Memory B cell (primary cell): ENCODE data around the gene TMPRSS7.

ENCODE experiments used
- ATAC-seq: fragments of 150-1000 bp; cut with Tn5 transposase; 2 replicates; pipeline ENCODE4 v1.10.0; 2021; ENCODE audit warnings: low read depth, mild to moderate bottlenecking, moderate library complexity
- DNase-seq, 2 donors: peaks; one replicate each; pipeline ENCODE4 v3.0.0; 2022; ENCODE audit warnings: low spot score in 2 of 2
- H3K27ac Mint-ChIP-seq: one replicate; pipeline ENCODE4 v1.8.0; 2022; ENCODE audit warnings: mild to moderate bottlenecking, moderate library complexity, mixed read lengths
- H3K27me3 Mint-ChIP-seq: one replicate; pipeline ENCODE4 v1.8.0; 2022; ENCODE audit warnings: mixed read lengths
- H3K36me3 Mint-ChIP-seq: one replicate; pipeline ENCODE4 v1.8.0; 2022; ENCODE audit warnings: mild to moderate bottlenecking, mixed read lengths
- H3K4me1 Mint-ChIP-seq: one replicate; pipeline ENCODE4 v1.8.0; 2022; ENCODE audit warnings: mixed read lengths
- H3K4me3 Mint-ChIP-seq: one replicate; pipeline ENCODE4 v1.8.0; 2022; ENCODE audit warnings: mild to moderate bottlenecking, moderate library complexity, mixed read lengths
- H3K9me3 Mint-ChIP-seq: one replicate; pipeline ENCODE4 v1.8.0; 2022; ENCODE audit warnings: mixed read lengths

Gene TMPRSS7

GRCh38 chr3:112034436-112034835 is at the start of gene TMPRSS7:
TSS of gene TMPRSS7 (plus strand) at chr3:112034736. CDS start at chr3:112034846, 110 bp downstream.
- Mint-ChIP-seq H3K27me3 (peaks cover 3% of the 10 kb centered on the region), H3K27ac (no peak within 1 kb of the TSS), H3K4me1 (peaks cover 4% of the 10 kb centered on the region), H3K9me3 (peaks cover 1% of the 10 kb centered on the region), H3K36me3 (peaks cover 2% of the 10 kb centered on the region), H3K4me3 (no peak within 1 kb of the TSS)
- no peak for DNase-seq
- no peak for ATAC-seq

- peaks cover 31% of the 10 kb centered on the region for H3K36me3 Mint-ChIP-seq
- no peak for ATAC-seq
- no peak overlapping the region for H3K27ac Mint-ChIP-seq
Measured at GRCh38 chr3:111986800-111987199, 47.7 kb upstream of the TMPRSS7 start.

GRCh38 chr3:111989061-111989678 is 45.4 kb upstream of the TMPRSS7 start:
- H3K9me3 Mint-ChIP-seq = no peaks in the 10 kb centered on the region
- H3K36me3 Mint-ChIP-seq = peaks cover 37% of the 10 kb centered on the region
- H3K27me3 Mint-ChIP-seq = no peaks in the 10 kb centered on the region
- peak; percentile 79 for ATAC-seq
- no peak overlapping the region for H3K4me3 Mint-ChIP-seq
- peak in 1 of 2 donors; percentile 19 for DNase-seq
- no peak overlapping the region for H3K27ac Mint-ChIP-seq
- H3K4me1 Mint-ChIP-seq = peaks cover 19% of the 10 kb centered on the region

More at GRCh38 chr3:111986800-111987199, 47.7 kb upstream of the TMPRSS7 start:
- Mint-ChIP-seq H3K4me1 (peaks cover 23% of the 10 kb centered on the region), H3K27me3 (no peaks in the 10 kb centered on the region), H3K9me3 (no peaks in the 10 kb centered on the region), H3K4me3 (no peak overlapping the region)
- DNase-seq = no peak

- ATAC-seq (no peak), DNase-seq (no peak)
- Mint-ChIP-seq H3K27ac (no peak overlapping the region), H3K4me3 (no peak overlapping the region), H3K4me1 (peaks cover 6% of the 10 kb centered on the region), H3K9me3 (no peaks in the 10 kb centered on the region), H3K27me3 (no peaks in the 10 kb centered on the region), H3K36me3 (peaks cover 23% of the 10 kb centered on the region)
Measured at GRCh38 chr3:111993038-111993437, 41.5 kb upstream of the TMPRSS7 start.

- ATAC-seq (peak; percentile 65), DNase-seq (no peak)
- Mint-ChIP-seq H3K4me3 (peak within 1 kb of the TSS; percentile 84), H3K9me3 (no peaks in the 10 kb centered on the region), H3K27me3 (peaks cover 2% of the 10 kb centered on the region), H3K36me3 (peaks cover 6% of the 10 kb centered on the region), H3K4me1 (peaks cover 13% of the 10 kb centered on the region), H3K27ac (no peak within 1 kb of the TSS)
Measured at GRCh38 chr3:111998636-111999483, 35.7 kb upstream of the TMPRSS7 start, which contains the start of gene TAGLN3. TSS of gene TAGLN3 (plus strand) at chr3:111998922. CDS start at chr3:111999423, 501 bp downstream.

GRCh38 chr3:111999484-112000324 is 34.8 kb upstream of the TMPRSS7 start:
- ATAC-seq = no peak
- Mint-ChIP-seq H3K4me1 (peaks cover 13% of the 10 kb centered on the region), H3K4me3 (peak overlapping the region; percentile 84), H3K27me3 (peaks cover 2% of the 10 kb centered on the region), H3K36me3 (peaks cover 6% of the 10 kb centered on the region), H3K9me3 (no peaks in the 10 kb centered on the region), H3K27ac (no peak overlapping the region)
- DNase-seq = no peak

- Mint-ChIP-seq H3K4me3 (no peak overlapping the region), H3K27me3 (peaks cover 2% of the 10 kb centered on the region), H3K27ac (no peak overlapping the region), H3K36me3 (peaks cover 1% of the 10 kb centered on the region), H3K9me3 (no peaks in the 10 kb centered on the region), H3K4me1 (peaks cover 15% of the 10 kb centered on the region)
- no peak for DNase-seq
- ATAC-seq = no peak
Measured at GRCh38 chr3:112000367-112000771, 34.2 kb upstream of the TMPRSS7 start.

- Mint-ChIP-seq H3K27ac (no peak overlapping the region), H3K9me3 (no peaks in the 10 kb centered on the region), H3K27me3 (peaks cover 2% of the 10 kb centered on the region), H3K36me3 (no peaks in the 10 kb centered on the region), H3K4me3 (no peak overlapping the region), H3K4me1 (peaks cover 15% of the 10 kb centered on the region)
- DNase-seq (no peak), ATAC-seq (no peak)
Measured at GRCh38 chr3:112000966-112001365, 33.6 kb upstream of the TMPRSS7 start.

- H3K4me1 Mint-ChIP-seq = peaks cover 15% of the 10 kb centered on the region
- H3K9me3 Mint-ChIP-seq = no peaks in the 10 kb centered on the region
- no peak overlapping the region for H3K4me3 Mint-ChIP-seq
- ATAC-seq = no peak
- no peaks in the 10 kb centered on the region for H3K36me3 Mint-ChIP-seq
- peaks cover 2% of the 10 kb centered on the region for H3K27me3 Mint-ChIP-seq
- no peak overlapping the region for H3K27ac Mint-ChIP-seq
- DNase-seq = no peak
Measured at GRCh38 chr3:112001526-112001925, 33.0 kb upstream of the TMPRSS7 start.

- ATAC-seq = no peak
- DNase-seq = no peak
- Mint-ChIP-seq H3K27ac (no peak overlapping the region), H3K4me3 (no peak overlapping the region), H3K27me3 (peaks cover 2% of the 10 kb centered on the region), H3K36me3 (no peaks in the 10 kb centered on the region), H3K4me1 (peaks cover 13% of the 10 kb centered on the region), H3K9me3 (no peaks in the 10 kb centered on the region)
Measured at GRCh38 chr3:112002096-112002971, 32.2 kb upstream of the TMPRSS7 start.

GRCh38 chr3:112003321-112004080 is 31.0 kb upstream of the TMPRSS7 start:
- no peak overlapping the region for H3K4me3 Mint-ChIP-seq
- peaks cover 11% of the 10 kb centered on the region for H3K4me1 Mint-ChIP-seq
- no peaks in the 10 kb centered on the region for H3K9me3 Mint-ChIP-seq
- peaks cover 2% of the 10 kb centered on the region for H3K27me3 Mint-ChIP-seq
- H3K27ac Mint-ChIP-seq = no peak overlapping the region
- DNase-seq (no peak), ATAC-seq (no peak)
- H3K36me3 Mint-ChIP-seq = no peaks in the 10 kb centered on the region

- no peak overlapping the region for H3K27ac Mint-ChIP-seq
- peaks cover 7% of the 10 kb centered on the region for H3K4me1 Mint-ChIP-seq
Measured at GRCh38 chr3:112004187-112004586, 30.3 kb upstream of the TMPRSS7 start.

More at GRCh38 chr3:112004187-112004586, 30.3 kb upstream of the TMPRSS7 start:
- Mint-ChIP-seq H3K4me3 (no peak overlapping the region), H3K27me3 (peaks cover 2% of the 10 kb centered on the region), H3K9me3 (no peaks in the 10 kb centered on the region), H3K36me3 (no peaks in the 10 kb centered on the region)
- ATAC-seq = no peak
- no peak for DNase-seq
